ACC112 (cell line): ENCODE data around the gene ADCY1.

Experiments
- H2AFZ ChIP-seq: fragments of 200-600 bp; sonication (generic); one replicate; pipeline ENCODE4 v1.6.0; 2017; ENCODE audit warnings: antibody characterized with exemption, low read length; ENCODE audit not compliant: unreplicated experiment
- H3K27ac ChIP-seq: fragments of 200-600 bp; sonication (generic); 2 replicates; pipeline ENCODE4 v1.5.1; 2014; ENCODE audit warnings: low read depth, mild to moderate bottlenecking, antibody characterized with exemption, low read length, moderate library complexity
- H3K27me3 ChIP-seq: fragments of 200-600 bp; sonication (generic); 2 replicates; pipeline ENCODE4 v1.6.1; 2014; ENCODE audit warnings: mild to moderate bottlenecking, antibody characterized with exemption, low read length, moderate library complexity, mixed read lengths; ENCODE audit not compliant: insufficient read depth
- H3K36me3 ChIP-seq: fragments of 200-600 bp; sonication (generic); 2 replicates; pipeline ENCODE4 v1.6.1; 2016; ENCODE audit warnings: mild to moderate bottlenecking, antibody characterized with exemption, low read length, moderate library complexity, mixed read lengths; ENCODE audit not compliant: insufficient read depth
- H3K4me1 ChIP-seq: fragments of 200-600 bp; sonication (generic); one replicate; pipeline ENCODE4 v1.6.1; 2016; ENCODE audit warnings: low read length, mixed read lengths; ENCODE audit not compliant: insufficient read depth, unreplicated experiment, control insufficient read depth
- H3K4me3 ChIP-seq: fragments of 200-600 bp; sonication (generic); 2 replicates; pipeline ENCODE4 v1.5.1; 2014; ENCODE audit warnings: mild to moderate bottlenecking, low read depth, low read length
- H3K79me2 ChIP-seq: fragments of 200-600 bp; sonication (generic); one replicate; pipeline ENCODE4 v1.6.0; 2016; ENCODE audit warnings: low read length; ENCODE audit not compliant: control insufficient read depth, unreplicated experiment, insufficient read depth

ADCY1 gene

GRCh38 chr7:45646207-45646821, 72.1 kb downstream of the ADCY1 start:
- Histone ChIP-seq H3K4me3 (no peak overlapping the region), H3K27ac (no peak overlapping the region), H3K36me3 (no peaks in the 10 kb centered on the region), H3K79me2 (no peaks in the 10 kb centered on the region), H3K27me3 (no peaks in the 10 kb centered on the region), H3K4me1 (no peaks in the 10 kb centered on the region), H2AFZ (no peak overlapping the region)

- Histone ChIP-seq H3K4me1 (no peaks in the 10 kb centered on the region), H2AFZ (no peak overlapping the region), H3K4me3 (no peak overlapping the region), H3K36me3 (no peaks in the 10 kb centered on the region), H3K27ac (no peak overlapping the region), H3K27me3 (no peaks in the 10 kb centered on the region), H3K79me2 (no peaks in the 10 kb centered on the region)
Observed at GRCh38 chr7:45646996-45647825, 73.0 kb downstream of the ADCY1 start.

GRCh38 chr7:45647967-45648670, 74.0 kb downstream of the ADCY1 start:
- no peak overlapping the region for H3K4me3 ChIP-seq
- no peaks in the 10 kb centered on the region for H3K36me3 ChIP-seq
- no peak overlapping the region for H3K27ac ChIP-seq
- H3K79me2 ChIP-seq = no peaks in the 10 kb centered on the region
- no peaks in the 10 kb centered on the region for H3K27me3 ChIP-seq
- no peaks in the 10 kb centered on the region for H3K4me1 ChIP-seq
- H2AFZ ChIP-seq = no peak overlapping the region

- Histone ChIP-seq H3K79me2 (no peaks in the 10 kb centered on the region), H3K27me3 (no peaks in the 10 kb centered on the region), H3K4me1 (no peaks in the 10 kb centered on the region), H3K27ac (no peak overlapping the region), H3K36me3 (no peaks in the 10 kb centered on the region), H2AFZ (no peak overlapping the region), H3K4me3 (no peak overlapping the region)
Observed at GRCh38 chr7:45648671-45648995, 74.5 kb downstream of the ADCY1 start.

- H3K4me3 ChIP-seq = no peak overlapping the region
- H3K27me3 ChIP-seq = no peaks in the 10 kb centered on the region
- H3K27ac ChIP-seq = no peak overlapping the region
Observed at GRCh38 chr7:45649560-45650346, 75.6 kb downstream of the ADCY1 start.

GRCh38 chr7:45650404-45651394, 76.5 kb downstream of the ADCY1 start:
- Histone ChIP-seq H3K27ac (no peak overlapping the region), H3K27me3 (no peaks in the 10 kb centered on the region), H3K79me2 (no peaks in the 10 kb centered on the region), H3K4me1 (no peaks in the 10 kb centered on the region), H3K4me3 (no peak overlapping the region), H3K36me3 (no peaks in the 10 kb centered on the region), H2AFZ (no peak overlapping the region)

More at GRCh38 chr7:45649560-45650346, 75.6 kb downstream of the ADCY1 start:
- Histone ChIP-seq H3K36me3 (no peaks in the 10 kb centered on the region), H3K79me2 (no peaks in the 10 kb centered on the region), H2AFZ (no peak overlapping the region), H3K4me1 (no peaks in the 10 kb centered on the region)

- Histone ChIP-seq H2AFZ (no peak overlapping the region), H3K27me3 (no peaks in the 10 kb centered on the region), H3K4me3 (no peak overlapping the region), H3K79me2 (no peaks in the 10 kb centered on the region), H3K27ac (no peak overlapping the region), H3K4me1 (no peaks in the 10 kb centered on the region), H3K36me3 (no peaks in the 10 kb centered on the region)
Observed at GRCh38 chr7:45651540-45651939, 77.4 kb downstream of the ADCY1 start.

GRCh38 chr7:45652630-45653029, 78.5 kb downstream of the ADCY1 start:
- Histone ChIP-seq H3K4me3 (no peak overlapping the region), H2AFZ (no peak overlapping the region), H3K27ac (no peak overlapping the region), H3K27me3 (no peaks in the 10 kb centered on the region), H3K36me3 (no peaks in the 10 kb centered on the region), H3K4me1 (no peaks in the 10 kb centered on the region), H3K79me2 (no peaks in the 10 kb centered on the region)

- no peaks in the 10 kb centered on the region for H3K27me3 ChIP-seq
Observed at GRCh38 chr7:45653209-45653907, 79.2 kb downstream of the ADCY1 start.

More at GRCh38 chr7:45653209-45653907, 79.2 kb downstream of the ADCY1 start:
- no peak overlapping the region for H3K4me3 ChIP-seq
- H3K4me1 ChIP-seq = no peaks in the 10 kb centered on the region
- H3K27ac ChIP-seq = no peak overlapping the region
- no peaks in the 10 kb centered on the region for H3K36me3 ChIP-seq
- H2AFZ ChIP-seq = no peak overlapping the region
- no peaks in the 10 kb centered on the region for H3K79me2 ChIP-seq
